ENCODE data around the gene DDIT3.

The DDIT3 gene

GRCh38 chr12:57472391-57472790, 47.9 kb downstream of the DDIT3 start:
- no peak for TF ChIP-seq CTCF (conservative IDR thresholded peaks at IDR 0.05; ENCODE audit: control insufficient read depth, insufficient read depth, low read depth, low read length)
- H3K4me3 ChIP-seq (ENCODE audit: control insufficient read depth, low read depth, low read length): no peak overlapping the region
- DNase-seq (ENCODE audit: low read depth): no peak

GRCh38 chr12:57471661-57472060, 48.7 kb downstream of the DDIT3 start:
- TF ChIP-seq CTCF (conservative IDR thresholded peaks at IDR 0.05; ENCODE audit: control insufficient read depth, insufficient read depth, low read depth, low read length): no peak
- DNase-seq (ENCODE audit: low read depth): no peak
- no peak overlapping the region for H3K4me3 ChIP-seq (ENCODE audit: control insufficient read depth, low read depth, low read length)

GRCh38 chr12:57470970-57471656, 49.2 kb downstream of the DDIT3 start:
- no peak overlapping the region for H3K4me3 ChIP-seq (ENCODE audit: control insufficient read depth, low read depth, low read length)
- DNase-seq (ENCODE audit: low read depth): no peak
- no peak for TF ChIP-seq CTCF (conservative IDR thresholded peaks at IDR 0.05; ENCODE audit: control insufficient read depth, insufficient read depth, low read depth, low read length)

GRCh38 chr12:57470286-57470969, 49.9 kb downstream of the DDIT3 start:
- no peak for TF ChIP-seq CTCF (conservative IDR thresholded peaks at IDR 0.05; ENCODE audit: control insufficient read depth, insufficient read depth, low read depth, low read length)
- DNase-seq (ENCODE audit: low read depth): no peak
- H3K4me3 ChIP-seq (ENCODE audit: control insufficient read depth, low read depth, low read length): no peak overlapping the region

GRCh38 chr12:57469296-57470164, 50.8 kb downstream of the DDIT3 start:
- no peak for DNase-seq (ENCODE audit: low read depth)
- no peak overlapping the region for H3K4me3 ChIP-seq (ENCODE audit: control insufficient read depth, low read depth, low read length)
- TF ChIP-seq CTCF (conservative IDR thresholded peaks at IDR 0.05; ENCODE audit: control insufficient read depth, insufficient read depth, low read depth, low read length): no peak

GRCh38 chr12:57467915-57468314, 52.4 kb downstream of the DDIT3 start:
- no peak for TF ChIP-seq CTCF (conservative IDR thresholded peaks at IDR 0.05; ENCODE audit: control insufficient read depth, insufficient read depth, low read depth, low read length)
- no peak overlapping the region for H3K4me3 ChIP-seq (ENCODE audit: control insufficient read depth, low read depth, low read length)
- no peak for DNase-seq (ENCODE audit: low read depth)
